Mesodermal cell (in vitro differentiated cells): ENCODE measurements around the gene THUMPD2.

Source experiments
- H3K27ac ChIP-seq: 2 replicates; pipeline ENCODE4 v1.7.0; 2013; ENCODE audit warnings: mild to moderate bottlenecking, low read depth, low read length, moderate library complexity; ENCODE audit not compliant: severe bottlenecking
- H3K36me3 ChIP-seq: 2 replicates; pipeline ENCODE4 v1.7.1; 2013; ENCODE audit warnings: mild to moderate bottlenecking, low read length, moderate library complexity; ENCODE audit not compliant: control insufficient read depth, insufficient read depth
- H3K4me1 ChIP-seq: one replicate; pipeline ENCODE4 v1.7.1; 2013; ENCODE audit warnings: mild to moderate bottlenecking, low read length; ENCODE audit not compliant: insufficient read depth, control insufficient read depth, poor library complexity, severe bottlenecking
- H3K4me3 ChIP-seq: 2 replicates; pipeline ENCODE4 v1.7.0; 2013; ENCODE audit warnings: low read length, control low read depth, mild to moderate bottlenecking; ENCODE audit not compliant: insufficient read depth, poor library complexity, severe bottlenecking; ENCODE audit errors: extremely low read depth
- H3K9me3 ChIP-seq: 2 replicates; pipeline ENCODE4 v1.7.1; 2013; ENCODE audit warnings: mild to moderate bottlenecking, low read length, moderate library complexity; ENCODE audit not compliant: control insufficient read depth
- WGBS, 2 experiments: methylation state at CpG; one replicate each; pipeline ENCODE4 v1.1.5; 2013; ENCODE audit warnings: missing lambda C conversion rate in 2 of 2; ENCODE audit not compliant: insufficient coverage in 2 of 2; 5-methylcytosine and 5-hydroxymethylcytosine counted together

Gene THUMPD2

DNA sequence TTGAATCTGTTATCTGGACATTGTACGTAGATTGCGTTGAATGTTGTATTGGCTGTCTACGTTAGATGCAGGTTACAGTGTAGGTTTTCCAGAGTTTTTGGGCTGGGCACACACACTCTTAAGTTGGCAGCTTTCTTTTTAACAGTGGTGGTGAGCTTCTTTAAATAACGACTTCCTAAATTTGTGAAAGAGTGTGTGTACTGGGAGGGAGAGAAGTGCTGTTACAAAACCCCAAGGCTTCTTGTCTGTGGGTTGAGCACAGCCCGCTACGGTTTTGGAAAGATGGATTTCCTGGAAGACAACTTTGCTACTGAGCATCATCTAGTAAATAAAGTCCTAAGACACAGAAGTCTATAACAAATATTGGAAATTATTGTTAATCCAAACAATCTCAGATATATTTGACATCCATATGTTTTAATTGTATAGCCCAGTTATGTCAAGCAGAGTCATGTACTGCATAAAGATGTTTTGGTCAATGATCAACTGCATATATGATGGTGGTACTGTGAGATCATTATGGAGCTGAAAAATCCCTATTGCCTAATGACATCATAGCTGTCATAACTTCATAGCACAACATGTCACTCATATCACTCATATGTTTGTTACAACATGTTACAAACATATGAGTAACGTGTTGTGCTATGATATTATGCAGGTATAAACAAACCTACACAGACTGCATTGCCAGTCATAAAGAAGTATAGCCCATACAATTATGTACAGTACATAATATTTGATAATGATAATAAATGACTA is 7.9 kb upstream of the THUMPD2 start:
- Histone ChIP-seq H3K36me3 (no peaks in the 10 kb centered on the region), H3K27ac (no peak overlapping the region), H3K4me1 (peaks cover 3% of the 10 kb centered on the region), H3K9me3 (peaks cover 13% of the 10 kb centered on the region), H3K4me3 (no peak overlapping the region)
- 98 to 100% methylated on average over 3 of the region's 7 CpGs for WGBS, 2 experiments

DNA sequence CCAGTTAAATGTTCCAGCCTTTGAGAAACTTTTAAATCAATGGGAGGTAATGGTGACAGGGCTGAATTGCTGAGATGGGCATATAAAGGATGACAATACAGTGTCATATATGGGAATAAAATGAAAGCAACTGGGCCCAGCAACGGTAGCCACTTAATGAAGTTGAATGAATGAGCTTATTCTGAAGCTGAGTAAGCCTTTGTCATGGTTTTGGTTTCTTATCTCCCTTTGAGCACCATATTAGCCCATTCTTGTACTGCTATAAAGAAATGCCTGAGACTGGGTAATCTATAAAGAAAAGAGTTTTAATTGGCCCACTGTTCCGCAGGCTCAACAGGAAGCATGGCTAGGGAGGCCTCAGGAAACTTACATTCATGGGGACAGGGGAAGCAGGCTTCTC is 3.5 kb upstream of the THUMPD2 start:
- no peak overlapping the region for H3K4me3 ChIP-seq
- peaks cover 3% of the 10 kb centered on the region for H3K4me1 ChIP-seq
- WGBS, 2 experiments = 92 to 100% methylated on average over 1 to 2 of the region's 2 CpGs
- H3K9me3 ChIP-seq = no peaks in the 10 kb centered on the region
- no peak overlapping the region for H3K27ac ChIP-seq
- no peaks in the 10 kb centered on the region for H3K36me3 ChIP-seq

DNA sequence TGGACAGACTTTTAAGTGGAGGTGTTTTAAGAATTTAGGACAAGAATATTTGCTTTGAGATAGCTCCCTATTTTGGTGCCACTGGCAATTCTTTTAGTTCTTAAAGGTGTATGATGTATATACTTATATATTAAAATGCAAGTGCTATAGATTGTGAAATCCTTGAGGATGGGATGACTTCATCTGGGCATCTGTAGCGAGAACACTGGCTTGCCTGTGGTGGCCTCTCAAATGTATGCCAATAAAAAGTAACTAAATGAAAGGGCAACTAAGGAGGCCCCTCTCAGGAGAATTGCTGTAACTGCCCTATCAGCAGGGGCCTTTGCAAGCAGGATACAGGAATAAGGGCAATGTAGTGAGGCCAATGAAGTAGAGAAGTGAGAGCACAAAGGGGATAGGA is 2.6 kb upstream of the THUMPD2 start:
- H3K4me1 ChIP-seq = peaks cover 3% of the 10 kb centered on the region
- no peak overlapping the region for H3K27ac ChIP-seq
- no peaks in the 10 kb centered on the region for H3K9me3 ChIP-seq
- no peak overlapping the region for H3K4me3 ChIP-seq
- peaks cover 1% of the 10 kb centered on the region for H3K36me3 ChIP-seq
- WGBS, 2 experiments = no CpG with 5 or more reads among the region's 1 CpG

DNA sequence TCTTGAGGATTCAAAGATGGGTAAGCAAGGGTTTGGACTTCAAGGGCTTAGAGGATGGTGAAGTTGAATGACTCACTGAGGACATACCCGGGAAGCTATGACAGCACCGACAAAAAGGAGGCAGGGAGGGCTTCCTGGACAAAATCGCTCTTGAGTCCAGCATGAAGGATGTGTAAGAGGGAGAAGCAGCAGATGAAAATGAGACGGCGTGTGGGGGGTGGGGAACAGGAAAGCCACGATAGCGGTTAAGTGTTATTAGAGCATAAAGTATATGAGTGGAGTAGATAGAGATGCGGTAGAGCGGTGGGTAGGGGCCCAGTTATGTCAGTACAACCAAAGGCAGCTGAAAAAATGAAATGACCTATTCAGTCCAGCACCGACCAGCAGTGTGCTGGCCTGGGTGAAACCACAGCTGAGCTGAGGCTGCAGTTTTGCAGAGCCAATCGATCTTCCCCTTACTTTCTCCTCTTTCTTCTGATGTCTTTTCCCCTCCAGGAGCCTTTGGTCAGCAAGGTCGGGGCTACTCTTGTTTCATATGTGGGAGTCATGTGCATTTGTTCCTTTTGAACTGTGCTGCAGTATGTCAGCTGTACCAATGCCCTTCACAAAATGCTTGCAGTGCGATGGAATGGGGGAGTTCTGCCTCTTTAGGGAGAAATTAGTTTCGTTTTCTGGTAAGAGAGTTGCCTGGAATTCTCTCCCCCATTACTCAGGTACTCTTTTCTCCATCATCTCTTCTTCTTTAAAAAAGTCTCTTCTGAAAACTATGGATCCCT is 2.0 kb upstream of the THUMPD2 start:
- H3K36me3 ChIP-seq = peaks cover 7% of the 10 kb centered on the region
- H3K9me3 ChIP-seq = no peaks in the 10 kb centered on the region
- 94 to 95% methylated on average over 10 of the region's 14 CpGs for WGBS, 2 experiments
- H3K4me3 ChIP-seq = no peak overlapping the region
- no peak overlapping the region for H3K27ac ChIP-seq
- peaks cover 3% of the 10 kb centered on the region for H3K4me1 ChIP-seq

DNA sequence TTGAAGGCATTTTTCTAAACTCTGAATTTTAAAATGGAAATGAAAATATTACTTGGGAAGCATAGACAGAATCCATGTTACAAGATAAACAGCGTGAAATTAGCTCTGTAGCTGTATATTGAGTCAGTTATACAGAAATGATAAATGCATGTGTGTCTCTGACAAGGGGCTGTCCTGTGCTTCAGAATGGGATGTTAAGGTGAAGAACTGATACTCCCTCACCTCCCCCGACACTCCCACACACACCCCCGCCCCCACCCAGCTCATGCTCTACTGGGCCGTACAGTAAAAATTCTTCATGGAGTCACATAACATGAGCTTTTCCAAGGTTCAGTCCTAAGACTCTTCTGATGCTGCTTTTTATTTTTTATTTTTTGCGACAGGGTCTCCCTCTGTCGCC is 869 bp upstream of the THUMPD2 start:
- Histone ChIP-seq H3K4me3 (no peak overlapping the region), H3K4me1 (peaks cover 3% of the 10 kb centered on the region), H3K27ac (no peak overlapping the region), H3K36me3 (peaks cover 7% of the 10 kb centered on the region), H3K9me3 (no peaks in the 10 kb centered on the region)
- 88 to 100% methylated on average over 4 to 5 of the region's 6 CpGs for WGBS, 2 experiments

DNA sequence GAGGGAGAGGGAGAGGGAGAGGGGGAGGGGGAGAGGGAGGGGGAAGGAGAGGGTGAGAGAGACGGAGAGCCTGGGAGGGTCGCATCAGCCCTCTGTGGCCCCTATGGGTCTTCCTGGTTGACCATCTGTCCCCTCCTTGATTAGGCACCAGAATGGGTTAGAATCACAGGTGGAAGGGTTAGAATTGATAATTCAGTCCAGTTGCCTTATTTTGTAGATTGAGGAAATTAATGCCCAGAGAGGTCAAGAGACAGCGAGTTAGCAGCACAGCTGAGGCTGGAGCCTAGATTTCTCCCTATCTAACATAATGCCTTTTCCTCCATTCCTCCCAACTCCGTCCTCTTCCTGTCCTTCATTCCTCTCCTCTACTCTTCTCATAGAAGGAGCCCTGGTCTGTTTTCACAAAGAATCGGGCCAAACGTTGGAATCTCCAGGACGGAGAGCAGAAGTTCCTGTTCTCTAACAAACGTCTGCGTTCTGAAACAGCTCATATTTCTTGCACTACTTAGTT is 338 bp upstream of the THUMPD2 start:
- WGBS, 2 experiments = 77 to 78% methylated on average over 8 to 9 of the region's 9 CpGs
- Histone ChIP-seq H3K4me3 (peak overlapping the region; percentile 58), H3K4me1 (peaks cover 3% of the 10 kb centered on the region), H3K9me3 (no peaks in the 10 kb centered on the region), H3K27ac (no peak overlapping the region), H3K36me3 (peaks cover 7% of the 10 kb centered on the region)

DNA sequence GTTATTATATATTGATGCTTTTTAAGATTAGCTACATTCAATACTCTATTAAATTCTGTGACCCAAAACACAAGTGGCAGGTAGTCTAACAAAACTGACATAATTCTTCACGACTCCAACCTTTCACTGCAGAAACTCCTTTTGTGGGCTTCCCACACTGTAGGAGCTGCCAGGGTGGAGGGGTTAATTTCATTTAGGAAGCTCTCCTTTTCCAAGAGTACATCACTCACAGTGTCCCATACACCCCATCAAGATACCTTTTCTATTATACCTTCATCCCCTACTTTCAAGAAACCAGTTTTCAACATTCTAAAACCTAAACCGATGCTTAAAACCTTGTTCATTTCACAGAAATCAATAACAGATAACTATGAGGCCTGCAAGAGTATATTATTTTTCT is 825 bp downstream of the THUMPD2 start:
- no peak overlapping the region for H3K27ac ChIP-seq
- peaks cover 3% of the 10 kb centered on the region for H3K4me1 ChIP-seq
- peak overlapping the region; percentile 58 for H3K4me3 ChIP-seq
- no peaks in the 10 kb centered on the region for H3K9me3 ChIP-seq
- WGBS, 2 experiments = 60% methylated on average over 1 of the region's 2 CpGs; no CpG with 5 or more reads in 1 of the 2 experiments
- H3K36me3 ChIP-seq = peaks cover 10% of the 10 kb centered on the region

DNA sequence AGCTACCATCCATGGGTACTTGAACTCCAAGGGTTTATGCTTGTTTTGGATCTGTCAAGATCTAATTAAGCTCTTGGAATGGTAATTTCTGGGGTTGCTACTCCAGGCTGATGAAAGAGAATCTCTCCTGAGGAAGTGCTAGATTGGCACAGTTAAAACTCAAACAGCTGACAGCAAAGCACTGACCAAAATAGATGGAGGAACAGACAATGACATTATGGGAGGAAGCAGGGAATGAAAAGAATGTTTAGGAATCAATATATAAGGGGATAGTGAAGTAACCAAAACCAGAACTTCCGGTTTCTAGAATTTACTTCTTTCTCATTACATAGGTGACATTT is 6.3 kb downstream of the THUMPD2 start:
- H3K36me3 ChIP-seq = peaks cover 16% of the 10 kb centered on the region
- H3K4me3 ChIP-seq = no peak overlapping the region
- no peaks in the 10 kb centered on the region for H3K9me3 ChIP-seq
- H3K27ac ChIP-seq = peak overlapping the region; percentile 25
- no CpG with 5 or more reads among the region's 1 CpG for WGBS, 2 experiments
- H3K4me1 ChIP-seq = peaks cover 3% of the 10 kb centered on the region

DNA sequence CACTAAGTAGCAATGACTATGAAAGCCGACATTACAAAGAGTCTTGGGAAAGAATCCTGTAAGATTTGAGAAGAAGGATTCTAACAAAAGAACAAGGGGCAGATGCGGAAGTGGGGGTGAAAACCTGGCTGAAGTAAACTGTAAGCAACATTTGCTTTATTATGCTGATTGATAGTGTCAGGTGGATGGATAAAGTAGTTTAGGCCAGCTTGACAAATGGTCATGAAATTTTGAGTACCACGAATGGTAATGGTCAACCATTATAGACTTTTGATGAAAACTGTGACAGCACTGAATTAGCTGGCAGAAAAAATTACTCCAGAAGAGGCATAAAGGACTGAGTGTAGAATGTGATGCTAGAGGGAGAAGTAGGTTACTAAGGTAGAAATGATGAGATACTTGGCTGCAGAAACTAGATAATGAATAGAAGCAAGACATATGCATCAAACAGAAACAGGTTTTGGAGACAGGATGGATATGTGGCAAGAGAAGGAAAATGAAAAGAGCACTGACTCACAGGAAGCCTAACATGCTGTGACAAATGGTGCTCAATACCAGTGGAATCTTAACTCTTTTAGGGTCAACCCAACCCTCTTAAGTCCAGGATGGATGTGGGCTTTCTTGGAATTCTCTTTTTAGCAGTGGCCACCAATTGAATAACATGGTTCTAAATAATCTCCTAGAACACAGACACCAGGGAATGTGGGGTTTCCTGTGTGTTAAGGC is 6.8 kb downstream of the THUMPD2 start:
- 84 to 93% methylated on average over 3 of the region's 3 CpGs for WGBS, 2 experiments
- H3K9me3 ChIP-seq = no peaks in the 10 kb centered on the region
- H3K36me3 ChIP-seq = peaks cover 16% of the 10 kb centered on the region
- peak overlapping the region; percentile 25 for H3K27ac ChIP-seq
- peaks cover 3% of the 10 kb centered on the region for H3K4me1 ChIP-seq
- H3K4me3 ChIP-seq = no peak overlapping the region

DNA sequence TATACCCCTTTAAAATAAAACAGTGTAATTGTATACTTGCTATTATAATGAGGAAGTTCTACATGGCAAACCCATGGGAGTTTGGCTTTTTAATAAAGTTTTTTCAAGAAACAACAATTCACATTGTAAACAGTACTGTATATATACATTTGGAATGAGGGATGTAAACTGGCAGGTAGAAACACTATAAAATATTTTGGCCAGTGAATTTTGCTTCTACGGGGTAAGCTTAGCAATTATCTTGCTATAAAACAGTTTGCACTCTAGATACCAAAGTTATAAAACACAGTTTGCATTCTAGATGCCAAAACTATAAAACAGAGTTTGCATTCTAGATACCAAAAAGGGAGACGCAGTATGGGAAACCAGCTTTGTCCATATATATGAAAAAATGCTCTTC is 16.6 kb downstream of the THUMPD2 start:
- Histone ChIP-seq H3K36me3 (peaks cover 33% of the 10 kb centered on the region), H3K9me3 (no peaks in the 10 kb centered on the region), H3K4me3 (no peak overlapping the region), H3K27ac (no peak overlapping the region), H3K4me1 (no peaks in the 10 kb centered on the region)
- WGBS, 2 experiments = no CpG with 5 or more reads among the region's 2 CpGs
